ENCODE data around the gene CSMD2.

- TF ChIP-seq POLR2A (IDR thresholded peaks at IDR 0.05): no peak
- TF ChIP-seq CTCF (IDR thresholded peaks at IDR 0.05): no peak
These were observed 524.8 kb downstream of the CSMD2 start for GRCh38 chr1:33640114-33640660.
